Sciatic nerve (tissue), 2 donors: ENCODE data around the gene CALHM6. TPM values are rescaled to one million over a fixed set of nuclear protein-coding genes. Genes with fewer than 3 reads are reported as not detected.

Experiments used
- ATAC-seq: fragments of 200-7000 bp; cut with Tn5 transposase; one replicate; pipeline ENCODE4 v1.9.1; 2020; ENCODE audit warnings: mild to moderate bottlenecking, moderate library complexity
- DNase-seq: peaks from one replicate; pipeline ENCODE4 v3.0.0-alpha.2; 2020; ENCODE audit warnings: low spot score
- intact Hi-C: fragments of 100-400 bp; cut with DNase I; formaldehyde crosslinking; loops from one replicate; pipeline ENCODE4 v1.14.2; 2022
- total RNA-seq: library from RNA; stranded (reverse); fragmentation: NEBNext Ultra II Directional; extraction: Animal tissue kit (Norgen Biotek cat#: 25700); gene quantifications from one replicate; pipeline ENCODE4 v1.2.1, GENCODE V29; 2021
- donor health status: DM: no; HTN: no; CAD: no.
- donor health status: DM: no; HTN: no; CAD: no.

The CALHM6 gene
- total RNA-seq, 1 donor from 2014 or later = 5.5 TPM

GRCh38 chr6:116443105-116443504 lies 18.1 kb upstream of the CALHM6 start:
- intact Hi-C loops = no loop called here

DNA sequence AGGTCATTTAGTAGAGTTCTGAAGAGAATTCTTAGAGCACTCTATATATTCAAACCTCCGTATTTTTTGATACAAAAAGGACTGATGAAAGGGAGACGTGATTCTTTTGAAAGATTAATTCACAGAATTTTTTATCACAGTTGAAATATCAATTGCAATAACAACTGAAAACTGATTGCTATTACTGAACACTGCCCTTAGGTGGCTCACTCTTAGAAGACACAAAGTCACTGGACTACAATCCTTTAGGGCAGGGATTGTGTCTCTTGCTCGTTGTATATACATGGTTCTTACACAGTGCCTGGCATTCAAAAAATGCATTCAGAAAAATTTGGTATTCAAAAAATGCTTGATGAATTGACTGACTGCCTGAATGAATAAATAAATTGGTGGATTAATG lies 17.1 kb upstream of the CALHM6 start:
- DNase-seq (no peak), ATAC-seq (no peak)
- intact Hi-C loops = no loop called here

More at GRCh38 chr6:116443105-116443504, 18.1 kb upstream of the CALHM6 start:
- DNase-seq (no peak), ATAC-seq (no peak)

DNA sequence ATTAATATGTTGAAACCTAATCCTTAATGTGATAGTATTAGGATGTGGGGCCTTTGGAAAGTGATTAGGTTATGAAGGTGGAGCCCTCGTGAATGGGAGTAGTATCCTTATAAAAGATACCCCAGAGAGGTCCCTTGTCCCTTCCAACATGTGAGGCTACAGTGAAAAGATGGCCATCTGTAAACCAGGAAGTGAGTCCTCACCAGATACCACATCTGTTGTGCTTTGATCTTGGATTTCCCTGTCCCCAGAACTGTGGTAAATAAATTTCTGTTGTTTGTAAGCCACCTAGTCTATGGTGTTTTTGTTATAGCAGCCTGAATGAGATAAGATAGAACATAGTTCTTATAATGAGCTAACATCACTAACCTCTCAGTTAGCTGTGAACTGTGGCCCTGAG lies 16.6 kb upstream of the CALHM6 start:
- DNase-seq = no peak
- intact Hi-C loops = no loop called here
- ATAC-seq = no peak

- ATAC-seq (no peak), DNase-seq (no peak)
- intact Hi-C loops = no loop called here
These were observed 16.1 kb upstream of the CALHM6 start for GRCh38 chr6:116445102-116445501.

- no peak for ATAC-seq
- DNase-seq = no peak
- intact Hi-C loops = no loop called here
These were observed 14.8 kb upstream of the CALHM6 start for GRCh38 chr6:116446399-116446798.

- no peak for ATAC-seq
- DNase-seq = no peak
- intact Hi-C loops = no loop called here
These were observed 14.1 kb upstream of the CALHM6 start for GRCh38 chr6:116447052-116447451.

GRCh38 chr6:116447496-116448011 lies 13.6 kb upstream of the CALHM6 start:
- ATAC-seq (peak; percentile 87), DNase-seq (no peak)
- intact Hi-C loops = no loop called here

DNA sequence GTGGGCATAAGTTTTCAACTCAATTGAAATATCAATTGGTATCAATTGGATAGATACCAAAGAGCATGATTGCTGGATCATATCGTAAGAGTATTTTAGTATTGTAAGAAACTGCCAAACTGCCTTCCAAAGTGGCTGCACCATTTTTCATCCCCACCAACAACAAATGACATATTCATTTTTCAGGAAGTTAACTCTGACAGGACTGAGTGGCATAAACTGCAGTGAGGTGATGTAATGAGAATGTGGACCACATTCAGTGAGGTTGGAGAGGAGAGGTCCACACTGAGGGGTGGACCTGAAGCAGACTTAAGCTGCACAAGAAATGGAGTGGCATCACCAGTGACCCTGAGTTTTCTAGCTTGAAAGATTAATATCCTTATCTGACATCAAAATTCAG lies 11.6 kb upstream of the CALHM6 start:
- ATAC-seq = no peak
- intact Hi-C loops = no loop called here
- no peak for DNase-seq

GRCh38 chr6:116450185-116450710 lies 10.9 kb upstream of the CALHM6 start:
- intact Hi-C loops = no loop called here
- DNase-seq = no peak
- ATAC-seq = no peak

- intact Hi-C loops = no loop called here
- no peak for DNase-seq
- no peak for ATAC-seq
These were observed 10.1 kb upstream of the CALHM6 start for GRCh38 chr6:116450769-116451740.

GRCh38 chr6:116451916-116452315 lies 9.3 kb upstream of the CALHM6 start:
- intact Hi-C loops = no loop called here
- no peak for ATAC-seq

DNA sequence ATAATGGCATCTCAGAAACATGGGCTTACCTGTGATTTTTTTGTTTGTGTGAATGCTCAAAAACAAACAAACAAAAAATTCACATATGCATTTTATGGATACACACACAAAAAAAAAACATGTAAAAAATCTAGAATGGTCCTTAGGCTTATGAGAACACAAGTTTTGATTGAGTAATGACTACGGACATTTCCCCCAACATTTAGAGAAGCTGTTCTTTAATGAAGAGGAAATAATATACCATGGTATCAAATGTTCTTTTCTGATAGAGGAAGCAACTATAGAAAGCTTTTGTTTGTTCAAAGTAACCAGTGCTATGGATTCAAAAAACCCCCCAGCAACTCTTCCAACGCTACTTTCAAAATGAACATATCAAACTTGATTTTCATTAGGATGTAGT lies 8.6 kb upstream of the CALHM6 start:
- ATAC-seq (no peak), DNase-seq (no peak)
- intact Hi-C loops = no loop called here

More at GRCh38 chr6:116451916-116452315, 9.3 kb upstream of the CALHM6 start:
- no peak for DNase-seq

DNA sequence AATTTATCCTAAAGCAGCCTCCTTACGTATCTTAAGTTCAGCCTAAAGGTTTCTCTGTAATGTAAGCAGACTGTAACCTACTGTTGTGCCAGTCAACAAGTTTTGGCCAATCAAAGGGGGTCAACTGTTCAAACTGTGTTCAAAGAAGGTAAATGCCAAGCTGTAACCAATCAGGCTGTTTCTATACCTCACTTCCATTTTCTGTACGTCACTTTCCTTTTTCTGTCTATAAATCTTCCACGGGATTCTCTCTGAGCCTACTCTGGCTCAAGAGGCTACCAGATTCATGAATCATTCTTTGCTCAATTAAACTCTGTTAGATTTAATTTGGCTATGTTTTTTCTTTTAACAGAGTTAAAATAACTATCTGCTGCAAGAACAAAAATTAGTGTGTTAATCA lies 5.1 kb upstream of the CALHM6 start:
- no peak for DNase-seq
- no peak for ATAC-seq
- intact Hi-C loops = no loop called here

DNA sequence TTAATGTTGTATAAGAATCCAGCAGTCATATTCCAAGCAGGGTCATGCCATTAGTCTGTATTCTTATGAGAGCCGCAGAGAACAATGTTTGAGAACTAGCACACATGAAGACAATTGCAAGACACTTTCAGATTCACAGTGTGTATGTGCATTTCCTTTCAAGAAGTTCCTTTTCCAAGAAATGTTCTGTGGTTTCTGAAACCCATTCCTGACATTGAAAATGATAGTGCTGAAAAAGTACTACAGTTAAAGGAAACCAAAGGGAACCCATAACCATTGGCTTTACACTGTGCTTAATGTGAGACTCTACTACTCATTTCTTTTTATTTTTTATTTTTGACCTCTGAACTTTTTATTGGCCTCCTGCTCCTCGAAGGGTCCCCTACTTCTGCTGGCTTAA lies 4.2 kb upstream of the CALHM6 start:
- intact Hi-C loops = no loop called here
- ATAC-seq = no peak
- DNase-seq = no peak

DNA sequence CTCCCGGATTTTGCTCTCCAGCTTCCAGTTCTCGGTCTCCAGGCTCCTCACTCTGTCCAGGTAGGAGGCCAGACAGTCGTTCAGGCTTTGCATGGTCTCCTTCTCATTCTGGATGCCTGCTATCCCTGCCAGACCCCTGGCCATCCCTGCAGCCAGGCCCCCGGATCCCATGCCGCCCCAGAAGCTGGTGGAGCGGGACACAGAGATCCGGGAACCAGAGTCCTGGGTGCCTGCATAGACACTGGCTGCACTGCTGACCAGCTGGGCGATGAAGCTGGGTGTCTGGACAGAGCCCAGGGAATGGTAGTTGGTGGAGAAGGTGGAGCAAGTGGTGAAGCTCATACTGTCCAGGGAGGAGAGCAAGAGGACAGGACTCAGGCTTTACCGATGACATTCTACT lies 2.9 kb upstream of the CALHM6 start:
- DNase-seq (no peak), ATAC-seq (no peak)
- intact Hi-C loops = no loop called here

- intact Hi-C loops = no loop called here
- ATAC-seq = no peak
These were observed 1.2 kb upstream of the CALHM6 start for GRCh38 chr6:116459927-116460326.

GRCh38 chr6:116461932-116462885 lies 1.0 kb downstream of the CALHM6 start:
- intact Hi-C loops = no loop called here
- peak; percentile 65 for DNase-seq
- ATAC-seq = peak; percentile 82

More at GRCh38 chr6:116459927-116460326, 1.2 kb upstream of the CALHM6 start:
- no peak for DNase-seq

- DNase-seq = no peak
- ATAC-seq = no peak
- intact Hi-C loops = no loop called here
These were observed 2.1 kb downstream of the CALHM6 start for GRCh38 chr6:116463301-116463700.

GRCh38 chr6:116465246-116465645 lies 4.1 kb downstream of the CALHM6 start:
- intact Hi-C loops = no loop called here
- peak; percentile 35 for ATAC-seq
- no peak for DNase-seq
